Cerebellar nuclear complex (tissue), 1 donor: ENCODE results near the gene RGS3.

Experiments used
- DNase-seq, 2 experiments: peaks; one replicate each; lab custom pipeline; 2025; lab: John Stamatoyannopoulos, UW

Gene RGS3

DNA sequence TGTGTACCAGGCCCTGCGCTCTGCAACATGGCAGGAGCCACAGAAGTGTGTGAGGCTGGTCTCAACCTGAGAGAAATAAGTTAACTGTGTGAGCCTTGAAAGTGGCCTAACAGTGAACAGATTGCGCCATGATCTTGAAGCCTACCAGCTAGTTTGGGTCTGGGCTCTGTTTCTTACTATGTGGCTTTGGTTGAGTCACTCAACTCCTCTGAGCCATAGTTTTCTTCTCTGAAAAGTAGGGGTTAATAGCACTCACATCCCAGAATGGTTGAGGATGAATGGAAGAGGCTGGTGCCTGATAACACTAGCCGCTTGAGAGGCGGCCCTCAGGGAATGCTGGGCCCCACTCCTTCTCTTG, 121.5 kb downstream of the RGS3 start:
- no peak for DNase-seq

DNA sequence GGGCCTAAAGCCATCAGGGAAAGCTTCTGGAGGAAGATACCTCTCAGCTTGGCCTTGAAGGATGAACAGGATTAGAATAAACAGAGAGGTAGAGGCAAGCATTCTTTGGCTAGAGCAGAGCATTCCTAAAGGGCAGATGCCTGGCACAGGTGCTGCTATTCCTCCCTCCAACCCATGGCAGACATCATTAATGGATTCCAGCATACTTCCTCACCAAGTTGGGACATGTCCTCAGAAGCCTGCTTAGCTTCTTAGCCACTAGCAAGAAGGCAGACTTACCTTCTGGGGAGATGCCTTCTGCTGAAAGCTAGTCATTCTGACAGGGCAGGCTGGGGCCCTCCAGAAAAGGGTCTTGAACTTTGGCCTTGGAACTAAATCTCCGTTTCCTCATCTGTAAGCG, 122.0 kb downstream of the RGS3 start:
- no peak for DNase-seq

DNA sequence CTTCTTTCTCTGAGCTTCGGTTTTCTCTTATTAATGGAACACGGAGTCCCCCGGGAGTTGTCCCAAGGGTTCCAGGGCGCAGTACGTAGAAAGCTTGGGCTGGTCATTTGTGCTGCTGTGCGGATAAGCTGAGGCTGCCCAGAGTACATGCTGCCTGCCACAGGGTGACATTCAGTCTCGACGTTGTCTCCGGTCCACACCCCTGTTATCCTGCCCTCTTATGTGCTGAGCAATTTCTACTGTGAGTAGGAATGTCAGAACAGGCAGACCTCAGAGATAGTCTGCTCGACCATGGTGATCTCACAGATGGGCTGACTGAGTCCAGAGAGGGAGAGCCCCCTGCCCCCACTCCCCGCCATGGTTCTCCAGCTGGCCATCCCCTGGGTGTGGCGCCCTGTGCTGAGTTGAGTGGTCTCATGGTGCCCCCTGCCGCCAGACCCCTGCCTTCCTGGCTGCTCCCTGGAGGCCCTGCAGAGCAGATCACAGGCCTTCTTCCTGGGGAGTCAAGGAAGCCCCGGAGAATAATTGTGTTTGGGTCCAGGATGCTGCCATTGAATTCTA, 124.0 kb downstream of the RGS3 start:
- DNase-seq, result no peak

DNA sequence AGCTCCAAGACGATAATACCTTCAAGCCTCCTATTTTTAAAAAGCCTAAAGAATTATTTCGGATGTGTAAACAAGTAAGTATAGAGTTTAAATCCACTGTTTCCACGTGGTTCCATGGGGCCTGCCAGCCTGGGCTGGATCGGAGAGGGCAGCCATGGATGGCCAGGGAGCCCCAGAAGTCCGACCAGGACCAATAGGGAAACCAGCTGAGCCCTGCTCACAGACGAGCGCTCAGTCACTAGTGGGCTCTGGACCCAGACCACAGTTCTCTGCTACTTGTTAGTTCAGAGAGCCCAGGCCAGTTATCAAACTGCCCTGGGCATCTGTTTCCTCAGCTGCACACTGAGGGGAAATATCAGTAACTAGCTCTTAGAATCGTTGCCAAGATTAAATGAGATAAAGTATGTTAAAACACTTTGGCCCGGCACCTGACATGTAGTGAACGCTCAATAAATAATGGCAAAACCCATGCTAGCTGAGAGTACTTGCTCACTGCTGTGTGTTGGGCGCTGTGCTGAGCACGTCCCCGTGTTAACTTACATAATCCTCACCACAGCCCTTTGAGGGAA, 124.8 kb downstream of the RGS3 start:
- no peak for DNase-seq

DNA sequence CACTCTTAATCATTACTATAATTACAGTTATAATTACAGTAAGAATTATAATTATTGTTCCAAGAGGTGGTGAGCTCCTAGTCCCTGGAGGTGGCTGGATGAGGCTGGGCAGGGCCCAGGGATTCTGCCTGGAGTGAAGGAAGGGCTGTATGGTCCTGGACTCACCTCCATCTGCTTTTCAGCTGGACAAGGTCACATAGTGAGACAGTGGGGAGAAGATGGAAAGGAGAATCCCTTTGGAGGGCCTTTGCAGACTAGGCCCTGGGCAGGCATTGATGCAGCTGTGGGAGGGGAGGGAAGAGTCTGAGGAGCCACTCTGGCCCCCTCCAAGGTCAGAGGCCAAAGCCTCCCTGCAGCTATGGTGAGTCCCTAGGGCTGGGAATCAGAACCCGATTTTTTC, 125.4 kb downstream of the RGS3 start:
- DNase-seq, result no peak

DNA sequence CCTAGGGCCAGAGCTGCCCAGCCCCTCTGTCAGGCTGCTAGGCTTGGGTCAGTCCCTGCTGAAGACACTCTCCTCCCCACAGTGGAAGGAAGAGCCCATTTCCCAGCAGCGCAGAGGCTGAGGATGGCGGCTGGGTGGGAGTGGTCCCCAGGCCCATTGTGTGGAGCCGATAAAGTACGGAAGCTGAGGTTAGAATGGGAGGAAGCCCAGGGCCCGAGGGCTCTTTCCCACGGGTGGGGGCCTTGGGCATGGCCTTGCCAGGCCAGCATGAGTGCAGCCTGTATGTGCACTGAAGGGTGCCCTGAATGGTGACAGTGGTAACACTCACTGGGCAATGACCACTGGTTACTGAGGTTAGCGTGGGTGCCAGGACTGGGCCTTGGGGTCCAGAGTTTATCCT, 125.9 kb downstream of the RGS3 start:
- no peak for DNase-seq

DNA sequence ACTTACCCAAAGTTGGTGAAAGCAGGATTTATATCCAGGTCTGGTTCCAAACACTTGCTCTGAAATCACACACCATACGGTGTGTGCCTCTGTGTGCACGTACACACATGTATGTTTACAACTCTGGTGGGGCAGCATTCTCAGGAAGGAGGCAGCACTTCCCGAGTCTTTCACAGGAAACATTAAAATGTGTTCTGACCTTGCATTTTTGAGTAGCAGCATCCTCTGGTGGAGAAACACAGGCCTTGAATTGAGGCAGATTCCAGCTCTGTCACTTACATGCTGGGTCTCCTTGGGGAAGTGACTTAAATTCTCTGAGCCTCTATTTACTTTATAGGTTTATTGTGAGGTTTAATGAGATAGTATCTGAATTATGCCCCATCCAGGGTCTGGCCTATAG, 126.4 kb downstream of the RGS3 start:
- DNase-seq, result no peak

DNA sequence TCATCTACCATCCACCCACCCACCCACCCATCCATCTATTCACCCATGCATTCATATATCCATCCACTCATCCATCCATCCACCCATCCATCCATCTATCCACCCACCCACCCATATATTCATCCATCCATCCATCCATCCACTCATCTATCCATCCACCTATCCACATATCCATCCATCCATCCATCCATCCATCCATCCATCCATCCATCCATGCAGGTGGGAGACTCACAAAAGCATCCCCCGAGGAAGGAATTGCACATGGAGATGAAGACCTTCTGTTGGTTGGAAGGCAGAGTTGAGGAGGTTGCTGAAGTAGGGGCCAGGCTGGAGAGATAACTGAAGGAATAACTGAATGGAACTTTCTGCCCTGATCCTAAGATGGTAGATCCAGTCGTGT, 126.9 kb downstream of the RGS3 start:
- DNase-seq, result no peak

DNA sequence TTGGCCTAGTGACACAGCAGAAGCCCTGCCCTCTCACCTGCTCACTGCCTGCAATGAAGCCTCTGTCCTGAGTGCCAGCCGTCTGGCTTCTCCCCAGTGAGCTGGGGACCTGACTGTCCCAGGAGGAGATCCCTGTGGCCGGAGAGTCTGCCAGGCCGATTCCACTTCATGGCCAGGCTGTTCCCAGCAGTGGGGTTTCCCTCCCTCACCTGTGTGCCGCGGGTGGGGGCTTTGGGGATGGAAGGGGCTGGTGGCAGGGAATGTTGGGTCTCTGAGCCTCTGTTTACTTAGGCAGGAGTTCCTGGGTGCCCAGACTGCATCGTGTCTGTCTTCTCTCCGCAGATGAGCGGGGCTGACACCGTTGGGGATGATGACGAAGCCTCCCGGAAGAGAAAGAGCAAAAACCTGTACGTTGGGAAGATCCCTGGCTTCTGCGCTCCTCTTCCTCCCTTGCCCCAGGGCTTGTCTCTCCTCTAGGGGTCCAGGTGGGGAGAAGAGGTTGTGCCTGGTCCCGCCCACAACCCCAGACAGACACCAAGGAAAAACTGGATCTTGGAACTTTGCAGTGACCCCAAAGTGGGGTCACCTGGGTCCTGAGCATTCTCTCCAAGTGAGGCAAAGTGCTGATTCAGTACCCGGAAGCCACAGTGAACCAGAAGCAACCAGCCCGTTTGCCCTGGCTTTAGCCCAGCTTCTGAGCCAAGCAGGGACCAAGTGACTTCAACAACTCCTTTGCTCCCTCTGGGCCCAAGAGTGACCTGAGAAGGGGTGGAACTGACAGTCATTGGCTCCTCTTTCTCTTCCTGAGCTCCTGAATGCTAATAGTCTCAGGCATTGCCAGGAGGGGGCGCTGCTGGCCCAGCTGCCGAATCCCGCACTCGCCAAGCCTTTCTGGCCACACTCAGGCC, 127.7 kb downstream of the RGS3 start:
- no peak for DNase-seq

DNA sequence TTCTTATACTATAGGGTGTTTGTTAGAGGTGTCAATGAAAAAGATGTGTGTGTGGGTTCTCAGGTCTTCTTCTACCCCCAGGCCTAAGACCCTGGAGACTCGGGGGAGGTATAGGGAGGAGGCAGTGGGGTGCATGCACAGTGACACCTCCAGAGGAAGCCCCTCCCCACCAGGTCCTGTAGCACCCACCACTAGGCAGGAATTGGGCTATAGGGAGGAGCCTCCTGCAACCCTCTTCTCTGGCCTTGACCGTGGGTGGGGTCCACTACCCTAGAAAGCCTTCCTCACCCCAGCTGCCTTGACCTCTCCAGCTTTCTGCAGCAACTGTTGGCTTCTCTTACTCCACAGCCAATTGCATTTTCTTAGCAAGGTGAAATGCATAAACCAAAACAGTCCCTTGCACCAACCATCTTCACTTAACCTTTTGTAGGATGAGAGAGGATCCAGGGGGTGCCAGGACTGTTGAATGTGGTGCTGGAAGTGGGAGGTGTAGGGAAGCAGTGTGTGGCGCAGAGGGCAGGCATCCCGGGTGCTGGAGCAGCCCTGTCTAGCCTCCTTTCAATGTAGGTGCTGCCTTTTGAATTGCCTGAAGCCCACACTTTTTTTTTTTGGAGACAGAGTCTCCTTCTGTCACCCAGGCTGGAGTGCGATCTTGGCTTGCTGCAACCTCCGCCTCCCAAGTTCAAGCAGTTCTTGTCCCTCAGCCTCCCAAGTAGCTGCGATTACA, 128.5 kb downstream of the RGS3 start:
- no peak for DNase-seq

DNA sequence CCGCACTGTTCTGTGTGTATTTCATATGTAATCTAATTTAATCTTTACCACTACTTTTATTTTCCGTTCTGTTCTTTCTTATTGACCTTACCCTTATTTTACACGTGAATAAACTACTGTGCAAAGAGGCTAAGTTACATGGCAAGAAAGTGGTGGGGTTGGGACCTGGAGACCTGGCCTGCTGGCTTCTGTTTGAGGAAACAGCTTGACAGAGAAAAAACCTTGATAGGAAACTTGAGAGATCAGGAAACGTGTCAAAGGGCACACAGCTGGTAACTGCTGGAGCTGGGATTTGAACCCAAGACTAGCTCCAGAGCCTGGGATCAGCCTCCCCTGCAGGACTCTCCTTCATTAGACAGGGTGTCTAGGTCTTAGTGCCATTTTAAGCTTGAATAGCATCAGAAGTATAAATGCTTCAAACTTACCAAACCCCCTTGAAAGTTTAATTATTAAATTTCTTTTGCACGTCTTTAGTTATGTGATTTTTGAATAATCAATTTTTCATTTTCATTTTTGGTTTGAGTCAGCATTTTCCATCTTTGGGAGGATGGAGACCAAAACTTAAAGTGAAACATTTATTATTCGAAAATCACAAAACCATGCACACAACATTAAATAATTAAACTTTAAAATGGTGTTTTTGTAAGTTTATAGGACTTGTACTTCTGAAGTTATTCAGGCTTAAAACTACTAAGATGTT, 129.5 kb downstream of the RGS3 start:
- DNase-seq, result no peak

DNA sequence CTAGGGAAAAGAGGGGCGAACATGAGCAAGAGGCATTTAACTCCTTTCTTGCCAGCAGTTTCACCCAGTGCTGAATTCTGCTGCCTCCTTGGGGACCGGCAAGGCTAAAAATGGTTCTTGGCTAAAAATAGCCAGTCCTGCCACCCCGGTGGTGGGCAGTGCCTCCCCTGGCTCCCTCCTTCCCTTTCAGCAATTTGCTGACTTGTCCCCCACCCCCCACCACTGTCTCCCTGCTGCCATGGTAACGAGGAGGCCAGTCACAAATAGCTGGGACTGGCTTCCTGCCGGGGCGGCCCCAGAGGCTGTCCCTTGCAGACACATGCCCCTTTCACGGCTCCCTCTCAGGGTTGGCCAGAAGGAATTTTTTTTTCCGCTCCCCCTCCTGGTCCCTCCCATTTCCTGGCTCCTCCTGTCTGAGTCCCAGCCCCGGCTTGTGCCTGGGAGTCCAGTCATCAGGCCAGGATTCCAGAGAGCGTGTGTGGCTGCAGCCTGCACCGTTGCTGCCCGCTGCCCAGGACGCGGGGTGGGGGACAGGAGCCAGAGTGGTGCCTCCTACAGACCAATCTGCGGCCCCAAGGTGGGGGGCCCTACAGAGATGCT, 130.3 kb downstream of the RGS3 start:
- DNase-seq, result no peak

DNA sequence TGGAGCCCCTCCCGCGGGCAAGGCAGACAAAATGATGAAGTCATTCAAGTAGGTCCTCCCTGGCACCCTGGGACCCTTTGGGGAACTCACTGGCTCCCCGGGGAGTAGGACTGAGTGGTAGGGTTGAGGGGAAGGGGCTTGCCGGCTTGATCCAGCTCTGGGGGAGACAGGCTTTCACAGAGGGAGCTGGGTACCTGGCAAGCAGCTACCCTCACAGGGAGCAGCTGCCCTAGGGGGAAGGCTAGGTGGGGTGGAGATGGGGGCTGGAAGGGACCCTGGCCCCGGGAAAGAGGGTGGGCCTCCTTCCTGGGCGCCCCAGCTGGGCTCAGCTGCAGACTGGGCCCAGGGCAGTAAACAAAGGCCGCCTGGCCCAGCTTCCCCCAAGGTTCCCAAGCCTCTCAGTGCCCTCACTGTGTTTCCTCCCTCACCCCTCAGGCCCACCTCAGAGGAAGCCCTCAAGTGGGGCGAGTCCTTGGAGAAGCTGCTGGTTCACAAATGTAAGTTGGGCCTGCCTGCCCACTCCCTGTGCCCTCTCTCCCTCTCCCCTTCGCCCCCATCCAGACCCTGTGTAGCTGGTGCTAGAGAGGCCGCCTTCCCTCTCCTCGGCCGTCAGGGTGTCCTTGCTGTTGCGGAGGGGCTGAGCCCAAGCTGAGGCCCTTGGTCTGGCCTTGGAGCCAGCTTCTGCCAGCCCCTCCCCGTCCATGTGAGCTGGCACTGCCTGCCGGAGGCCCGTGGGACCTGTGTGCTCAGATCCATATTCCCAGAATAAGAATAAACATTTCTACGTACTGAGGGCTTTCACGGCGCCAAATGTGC, 131.2 kb downstream of the RGS3 start:
- DNase-seq, result no peak

DNA sequence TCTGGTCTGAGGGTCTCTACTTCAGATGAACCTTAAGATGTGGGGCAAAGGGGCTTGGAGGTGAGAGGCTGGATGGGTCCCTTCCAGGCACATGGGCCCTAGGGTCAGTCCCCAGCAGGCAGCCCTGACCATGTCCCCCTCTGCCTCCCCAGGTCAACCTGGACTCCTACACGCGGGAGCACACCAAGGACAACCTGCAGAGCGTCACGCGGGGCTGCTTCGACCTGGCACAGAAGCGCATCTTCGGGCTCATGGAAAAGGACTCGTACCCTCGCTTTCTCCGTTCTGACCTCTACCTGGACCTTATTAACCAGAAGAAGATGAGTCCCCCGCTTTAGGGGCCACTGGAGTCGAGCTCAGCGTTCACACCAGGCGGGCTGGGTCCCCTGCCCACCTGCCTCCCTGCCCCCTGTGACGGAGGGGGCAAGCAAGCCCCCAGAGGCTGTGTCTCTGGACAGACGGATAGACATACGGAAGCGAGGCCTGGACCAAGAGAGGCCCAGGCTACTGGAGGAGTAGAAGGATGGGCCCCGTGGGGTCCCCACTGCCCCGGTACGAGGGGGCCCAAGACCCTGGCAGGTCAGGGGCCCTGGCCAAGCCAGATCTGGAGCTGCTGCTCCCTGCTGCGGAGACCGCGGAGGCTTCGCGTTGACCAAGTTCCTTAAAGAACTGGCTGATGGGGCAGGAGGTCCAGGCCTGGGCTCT, 133.2 kb downstream of the RGS3 start:
- DNase-seq, result no peak

DNA sequence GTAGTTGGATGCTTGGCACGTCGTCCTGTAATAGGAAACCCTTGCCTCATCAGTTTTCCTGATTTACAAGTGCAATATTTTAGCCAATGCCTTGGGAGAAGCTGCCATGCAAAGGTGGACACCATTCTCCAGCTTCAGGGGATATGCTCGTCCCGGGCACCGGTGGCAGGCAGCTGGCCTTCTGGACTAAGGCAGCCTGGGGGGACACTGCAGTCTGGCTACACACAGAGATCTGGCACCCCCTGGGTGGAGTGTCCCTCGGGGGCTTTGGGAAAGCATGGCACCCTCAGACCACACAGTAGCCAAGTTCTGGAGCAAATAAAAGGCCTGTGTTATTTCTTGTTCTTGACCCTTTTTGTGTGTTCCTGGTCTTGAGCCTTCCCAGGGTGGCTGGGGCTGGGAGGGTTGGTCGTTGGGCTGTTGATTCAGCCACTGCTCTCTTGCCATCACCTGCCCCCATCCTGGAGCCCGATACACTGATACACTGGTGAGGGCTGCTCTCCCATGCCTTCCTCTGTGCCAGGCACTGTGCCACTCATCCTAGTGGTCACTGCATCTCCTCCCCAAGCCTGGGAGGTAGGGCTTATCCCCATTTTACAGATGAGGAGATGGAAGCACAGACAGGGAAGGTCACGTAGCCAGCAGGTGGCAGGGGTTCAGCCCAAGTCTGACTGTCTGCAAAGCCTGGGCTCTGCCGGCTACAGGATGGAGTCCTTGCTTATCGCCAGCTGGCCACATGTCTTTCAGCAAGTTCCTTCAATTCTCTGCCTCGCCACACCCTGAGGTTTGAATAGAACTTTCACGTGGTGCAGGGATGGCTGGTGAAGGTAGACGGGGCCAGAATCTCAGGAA, 134.1 kb downstream of the RGS3 start:
- no peak for DNase-seq

DNA sequence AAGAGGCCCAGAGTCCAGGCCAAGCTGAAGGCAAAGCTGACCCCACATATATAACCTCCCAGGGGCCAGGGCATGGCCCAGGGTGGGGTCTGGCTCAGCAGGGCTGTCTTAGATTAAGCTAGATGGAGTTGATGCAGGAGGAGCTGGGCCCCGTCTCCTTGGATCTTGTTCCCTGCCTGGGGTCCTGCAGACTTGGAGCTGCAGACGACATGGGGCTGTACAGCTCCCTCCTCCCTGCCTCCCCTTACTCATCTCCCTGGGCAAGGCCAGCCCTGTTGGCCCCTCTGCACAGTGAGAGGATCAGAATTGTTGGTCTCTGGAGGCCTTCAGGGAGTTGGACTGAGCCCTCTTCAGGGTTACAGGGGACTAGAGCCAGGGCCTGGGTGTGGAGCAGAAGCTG, 134.9 kb downstream of the RGS3 start:
- DNase-seq, result no peak

DNA sequence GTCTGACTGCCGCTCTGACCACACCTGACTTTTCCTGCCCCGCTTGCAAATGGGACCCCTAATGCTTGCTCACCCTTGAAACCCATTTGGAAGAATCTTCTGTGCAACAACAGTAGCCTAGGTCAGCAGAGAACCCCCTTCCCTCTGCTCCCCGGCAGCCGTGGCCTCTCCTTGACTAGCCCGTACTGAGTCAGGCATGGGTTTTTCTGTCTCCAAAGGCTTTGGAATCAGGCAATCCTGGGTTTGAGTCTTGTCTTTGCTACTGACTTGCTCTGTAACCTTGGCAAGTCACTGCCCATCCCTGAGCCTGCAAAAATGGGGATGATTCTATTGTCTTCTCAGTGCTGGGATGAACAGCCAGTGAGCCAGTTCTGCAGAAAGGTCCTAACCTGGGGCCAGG, 135.4 kb downstream of the RGS3 start:
- no peak for DNase-seq

DNA sequence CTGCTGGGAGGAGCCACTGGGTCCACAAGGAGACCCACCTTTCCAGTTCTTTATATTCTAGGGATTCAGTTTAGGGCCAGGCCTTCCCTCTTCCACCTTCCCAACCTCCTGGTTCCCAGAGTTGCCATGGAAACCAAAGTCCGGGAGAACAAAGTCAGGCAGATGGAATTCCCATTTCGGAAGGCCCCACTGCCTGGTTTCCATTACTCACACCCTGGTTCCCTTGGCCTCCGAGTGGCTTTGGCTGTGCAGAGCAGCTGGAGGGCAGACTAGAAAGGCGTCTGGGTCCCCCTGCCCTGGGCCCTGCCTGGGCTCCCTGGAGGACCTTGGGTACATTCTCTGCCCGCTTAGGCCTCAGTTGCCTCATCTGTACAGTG, 136.1 kb downstream of the RGS3 start:
- DNase-seq, result no peak

DNA sequence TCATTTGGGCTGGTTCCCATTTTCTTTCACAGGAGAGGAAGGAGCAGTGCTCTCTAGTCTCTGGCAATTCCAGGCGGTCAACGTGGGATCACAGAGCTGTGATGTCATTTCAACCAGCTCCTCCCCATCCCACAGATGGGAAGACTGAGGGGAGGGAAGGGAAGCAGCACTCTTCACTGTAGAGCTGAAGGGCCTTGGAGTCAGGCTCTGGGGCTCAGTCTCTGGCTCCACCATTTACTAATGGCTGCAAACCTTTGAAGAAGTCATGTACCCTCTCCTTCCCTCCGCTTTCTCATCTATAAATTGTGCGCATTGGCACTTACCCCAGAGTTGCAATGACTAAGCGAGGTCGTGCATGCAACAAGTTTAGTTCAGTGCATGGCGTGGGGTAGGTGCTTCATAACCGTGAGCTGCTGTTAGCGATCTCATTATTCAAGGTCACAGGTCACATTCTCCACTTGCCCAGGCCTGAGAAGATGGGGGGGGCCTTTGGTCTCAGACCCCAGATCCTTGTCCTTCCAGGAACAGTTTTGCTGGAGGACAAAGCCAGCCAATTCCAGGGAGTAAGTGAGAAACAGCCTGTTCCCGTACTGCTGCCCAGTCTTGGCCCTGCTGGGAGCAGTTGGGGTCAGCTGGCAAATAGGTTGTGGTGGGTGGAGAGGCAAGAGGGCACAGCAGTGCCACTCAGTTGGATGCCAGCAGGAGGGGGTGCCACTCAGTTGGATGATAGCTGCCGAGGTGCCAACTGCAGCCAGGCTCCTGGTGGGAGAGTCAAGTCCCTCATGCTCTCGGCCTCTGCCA, 136.7 kb downstream of the RGS3 start:
- DNase-seq, result no peak
